GM12801 (cell line): ENCODE results near the gene PCTP.

Experiments used
- CTCF ChIP-seq: IDR thresholded peaks from one replicate; pipeline ENCODE4 v1.5.1; 2011; ENCODE audit warnings: control low read depth; ENCODE audit not compliant: insufficient read length; ENCODE audit errors: extremely low read depth

Gene PCTP

GRCh38 chr17:55762086-55762858 is 11.4 kb downstream of the PCTP start:
- TF ChIP-seq CTCF, result no peak

- TF ChIP-seq CTCF, result no peak
Observed at GRCh38 chr17:55763856-55764255, 13.0 kb downstream of the PCTP start.

- TF ChIP-seq CTCF, result no peak
Observed at GRCh38 chr17:55764610-55765009, 13.8 kb downstream of the PCTP start.

GRCh38 chr17:55765472-55765871 is 14.6 kb downstream of the PCTP start:
- no peak for TF ChIP-seq CTCF

- no peak for TF ChIP-seq CTCF
Observed at GRCh38 chr17:55768936-55769624, 18.2 kb downstream of the PCTP start.

- TF ChIP-seq CTCF, result no peak
Observed at GRCh38 chr17:55769625-55770000, 18.8 kb downstream of the PCTP start.

GRCh38 chr17:55770196-55770870 is 19.5 kb downstream of the PCTP start:
- no peak for TF ChIP-seq CTCF
